ENCODE measurements around the gene GNB1L.
A peak's percentile ranks its signal among the peaks of the same experiment; 100 is the strongest.

GNB1L gene

GRCh38 chr22:19821523-19822300 lies 33.0 kb downstream of the GNB1L start:
- no peak for DNase-seq

DNA sequence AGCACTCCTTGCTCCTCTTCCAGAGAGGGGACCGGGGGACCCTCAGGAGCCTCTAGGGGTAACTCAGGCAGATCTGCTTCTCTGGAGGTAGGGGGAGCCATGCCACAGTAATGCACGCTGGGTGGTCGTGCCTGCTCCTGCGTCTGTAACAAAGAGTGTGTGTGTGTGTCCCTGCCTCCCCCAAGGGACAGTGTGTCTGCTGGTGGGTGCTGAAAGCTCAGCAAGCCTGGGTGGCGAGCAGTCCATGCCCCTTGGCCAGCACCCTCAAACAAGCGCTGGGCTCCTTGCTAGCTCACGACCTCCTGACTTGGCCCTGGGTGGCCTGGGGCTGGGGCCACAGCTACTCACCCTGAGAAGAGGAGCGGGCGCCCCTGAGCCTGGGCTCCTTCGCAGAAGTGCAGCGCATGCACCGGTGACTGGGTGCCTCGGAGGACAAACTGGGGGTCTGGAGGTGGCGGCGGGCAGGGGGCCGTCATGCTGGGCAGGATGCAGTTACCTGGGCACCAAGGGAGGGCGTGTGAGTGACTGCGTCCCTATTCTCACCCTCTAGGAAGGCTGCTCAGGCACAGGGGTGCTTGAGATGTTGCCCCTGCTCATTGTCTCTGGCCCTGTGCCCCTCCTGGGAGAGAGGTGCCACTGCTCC lies 33.7 kb downstream of the GNB1L start:
- DNase-seq = no peak

- no peak for DNase-seq
Measured at GRCh38 chr22:19819911-19820879, 34.5 kb downstream of the GNB1L start.

- no peak for DNase-seq
Measured at GRCh38 chr22:19819208-19819910, 35.3 kb downstream of the GNB1L start.

GRCh38 chr22:19818324-19819207 lies 36.1 kb downstream of the GNB1L start:
- DNase-seq = no peak

DNA sequence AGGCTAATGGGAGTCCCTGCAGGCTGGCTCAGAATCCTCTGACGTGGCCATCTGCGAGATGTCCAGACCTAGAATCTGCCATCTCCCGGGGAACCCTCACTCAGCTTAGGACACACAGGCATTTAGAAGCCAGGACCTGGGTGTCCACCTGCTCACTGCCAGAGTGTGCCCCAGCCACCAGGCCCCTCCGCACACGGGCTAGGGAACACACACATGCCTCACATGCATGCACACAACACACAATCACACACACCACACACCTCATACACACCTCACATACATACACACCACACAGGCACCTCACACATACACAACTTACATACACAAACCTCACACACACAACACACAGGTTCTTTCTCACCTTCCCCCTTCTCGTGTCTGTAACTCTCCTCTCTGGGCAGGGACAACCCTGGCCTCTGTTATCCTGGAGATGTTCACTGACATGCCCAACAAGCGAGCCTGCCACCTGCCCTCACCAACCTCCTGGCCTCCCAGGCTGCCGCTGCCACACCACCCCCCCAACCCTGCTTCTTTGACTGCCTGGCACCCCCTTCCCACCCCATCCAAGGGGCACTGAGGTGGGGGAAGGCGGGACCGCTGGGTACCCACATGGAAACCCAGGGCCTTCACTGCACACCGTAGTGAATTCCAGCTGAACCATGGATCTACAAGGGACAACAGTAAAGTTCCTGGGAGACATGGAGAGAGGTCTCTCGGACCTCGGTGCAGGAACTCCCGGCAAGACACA lies 38.1 kb downstream of the GNB1L start:
- DNase-seq = no peak

DNA sequence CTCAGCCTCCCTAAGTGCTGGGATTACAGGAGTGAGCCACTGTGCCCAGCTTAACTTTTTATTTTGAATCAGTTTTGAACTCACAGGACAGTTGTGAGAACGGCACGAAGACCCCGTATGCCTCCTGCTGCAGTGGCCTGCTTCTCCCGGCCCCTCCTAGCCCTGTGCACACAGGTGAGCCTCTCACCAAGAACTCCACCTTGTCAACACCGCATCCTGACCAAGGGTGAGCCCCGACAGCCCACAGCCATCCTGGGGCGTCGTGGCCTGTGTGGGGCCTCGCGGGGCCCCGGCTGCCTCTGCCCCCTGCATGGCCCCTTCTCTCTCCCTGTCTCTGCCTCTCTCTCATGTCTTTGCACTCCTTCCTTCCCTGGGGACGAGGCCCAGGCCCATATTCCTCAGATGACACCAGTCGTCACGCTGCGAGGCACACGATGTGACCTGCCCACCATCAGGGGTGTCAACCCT lies 38.8 kb downstream of the GNB1L start:
- DNase-seq = no peak

DNA sequence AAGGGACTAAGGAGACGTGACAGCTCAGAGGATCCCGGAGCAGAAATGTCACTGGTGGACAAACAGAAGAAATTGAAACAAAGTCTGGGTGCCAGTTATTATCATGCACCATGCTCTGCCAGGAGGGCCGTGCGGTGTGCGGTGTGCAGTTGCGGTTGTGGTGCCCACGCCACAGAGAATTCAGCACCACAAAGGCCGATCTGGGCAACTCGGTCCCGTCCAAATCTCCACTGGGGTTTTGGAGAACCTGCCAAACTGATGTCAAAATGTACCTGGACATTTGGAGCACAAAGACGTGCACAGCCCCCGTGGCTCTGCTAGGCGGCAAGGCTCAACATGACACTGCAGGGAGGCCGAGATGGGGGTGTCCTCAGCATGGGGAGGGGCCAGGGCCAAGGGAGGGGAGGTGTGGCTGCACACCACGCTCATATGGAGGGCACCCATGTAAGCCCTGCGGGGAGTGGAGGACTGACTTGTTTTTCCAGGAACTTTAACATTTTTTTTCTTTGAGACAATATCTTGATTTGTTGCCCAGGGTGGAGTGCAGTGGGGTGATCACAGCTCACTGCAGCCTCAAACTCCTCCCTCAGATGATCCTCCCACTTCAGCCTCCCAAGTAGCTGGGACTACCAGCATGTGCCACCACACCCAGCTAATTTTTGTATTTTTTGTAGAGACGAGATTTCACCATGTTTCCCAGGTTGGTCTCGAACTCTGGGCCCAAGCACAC lies 39.4 kb downstream of the GNB1L start:
- DNase-seq = no peak

GRCh38 chr22:19814428-19814827 lies 40.2 kb downstream of the GNB1L start:
- no peak for DNase-seq

DNA sequence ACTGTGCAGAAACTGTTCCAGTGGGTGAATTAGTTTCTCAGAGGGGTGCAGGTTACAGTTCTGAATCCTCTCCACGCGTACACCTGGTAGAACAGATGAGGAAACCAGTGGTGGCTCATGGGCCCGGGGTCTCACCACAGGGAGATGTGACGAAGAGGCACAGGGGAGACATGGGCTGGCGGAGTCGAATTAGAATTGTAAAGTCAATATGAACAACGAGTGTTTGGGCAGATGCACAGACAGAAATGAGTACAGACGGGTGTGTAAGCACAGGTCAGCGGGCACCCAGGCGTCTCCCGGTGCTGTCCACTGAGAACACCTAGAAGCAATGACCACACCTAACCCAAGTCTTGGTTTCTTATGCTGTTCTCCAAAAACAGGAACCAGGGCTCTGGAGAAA lies 41.8 kb downstream of the GNB1L start:
- no peak for DNase-seq

DNA sequence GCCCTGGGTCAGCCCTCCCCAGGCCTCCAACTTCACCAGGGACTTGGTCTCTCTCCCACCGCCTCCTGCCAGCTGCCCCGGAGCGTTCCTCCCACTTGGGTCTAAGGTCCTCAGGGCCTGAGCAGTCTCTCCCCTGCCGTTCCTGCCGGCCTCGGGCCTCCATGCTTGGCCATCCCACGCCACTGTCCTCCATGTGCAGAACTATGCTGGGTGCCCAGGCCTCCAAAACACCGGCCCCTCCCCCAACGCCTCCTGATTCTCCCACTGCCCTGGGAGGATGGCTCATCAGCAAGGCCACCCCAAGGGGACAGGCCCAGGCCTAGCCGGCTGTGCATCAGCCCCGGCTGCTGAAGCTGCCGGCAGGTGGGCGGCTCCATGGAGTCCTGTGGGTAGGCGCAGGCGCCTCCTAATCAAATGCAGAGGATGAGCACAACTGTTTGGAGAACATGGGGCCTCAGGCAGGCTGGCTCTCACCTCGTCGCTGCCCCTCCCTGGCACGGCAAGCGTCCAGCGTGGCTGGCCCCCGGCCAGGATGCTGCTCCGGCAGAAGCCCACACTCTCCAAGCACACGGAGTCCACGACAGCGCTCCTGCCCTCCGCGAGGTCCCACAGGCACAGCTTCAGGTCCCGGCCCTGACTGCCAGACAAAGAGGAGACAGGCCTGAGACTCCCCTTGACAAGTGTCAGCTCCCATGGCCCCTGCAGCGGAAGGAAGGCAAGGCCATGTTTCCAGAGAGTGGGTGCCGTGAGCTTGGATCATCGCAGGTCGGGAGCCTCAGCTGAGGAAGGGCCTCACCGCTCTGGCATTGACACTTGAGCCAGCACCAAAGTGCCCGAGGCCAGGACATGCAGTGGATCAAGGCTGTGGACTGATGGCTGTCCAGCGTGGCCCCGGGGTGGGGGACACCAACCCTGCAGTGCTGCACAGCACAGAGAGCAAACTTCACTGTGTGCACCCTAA lies 42.6 kb downstream of the GNB1L start:
- DNase-seq = no peak

GRCh38 chr22:19811211-19811621 lies 43.5 kb downstream of the GNB1L start:
- DNase-seq = no peak

DNA sequence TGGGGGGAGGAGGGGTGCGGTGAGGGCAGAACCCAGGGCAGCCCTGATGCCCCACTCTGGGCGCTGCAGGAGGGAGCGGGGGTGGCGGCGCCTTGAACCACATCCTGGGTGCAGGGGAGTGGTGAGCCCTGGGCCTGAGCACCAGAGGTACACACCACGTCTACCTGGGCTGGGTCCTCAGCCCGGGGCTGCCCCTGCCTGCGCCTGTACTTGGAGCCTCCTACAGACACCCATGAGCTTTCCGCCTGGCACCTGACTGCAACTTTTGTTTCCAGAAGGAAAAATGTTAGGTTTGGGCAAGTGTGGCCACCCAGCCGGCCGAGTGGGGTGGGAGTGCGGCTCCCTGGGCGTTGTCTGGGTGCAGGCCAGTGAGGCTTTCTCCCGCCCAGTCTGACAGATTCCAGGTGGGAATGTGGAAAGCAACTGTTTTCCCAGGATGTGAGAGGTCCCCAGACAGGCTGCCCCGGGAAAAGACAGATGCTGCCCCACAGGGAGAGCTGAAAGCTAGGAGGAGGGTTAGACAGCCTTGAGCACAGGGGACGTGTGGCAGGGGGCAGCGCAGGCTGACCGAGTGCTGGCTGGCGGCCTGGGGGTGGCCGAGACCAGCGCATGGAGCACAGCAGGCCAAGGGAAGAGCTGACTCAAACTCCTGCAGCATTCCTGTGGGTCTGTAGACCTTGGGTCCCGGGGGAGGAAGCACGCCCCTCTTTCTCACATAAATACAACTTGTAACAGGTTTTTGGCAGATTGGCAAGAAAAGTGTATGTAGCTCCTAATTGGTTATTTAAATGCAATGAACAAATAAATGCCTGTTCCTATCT lies 44.1 kb downstream of the GNB1L start:
- DNase-seq = peak; percentile 2

GRCh38 chr22:19809741-19810140 lies 44.9 kb downstream of the GNB1L start:
- no peak for DNase-seq

- no peak for DNase-seq
Measured at GRCh38 chr22:19808873-19809478, 45.7 kb downstream of the GNB1L start.

DNA sequence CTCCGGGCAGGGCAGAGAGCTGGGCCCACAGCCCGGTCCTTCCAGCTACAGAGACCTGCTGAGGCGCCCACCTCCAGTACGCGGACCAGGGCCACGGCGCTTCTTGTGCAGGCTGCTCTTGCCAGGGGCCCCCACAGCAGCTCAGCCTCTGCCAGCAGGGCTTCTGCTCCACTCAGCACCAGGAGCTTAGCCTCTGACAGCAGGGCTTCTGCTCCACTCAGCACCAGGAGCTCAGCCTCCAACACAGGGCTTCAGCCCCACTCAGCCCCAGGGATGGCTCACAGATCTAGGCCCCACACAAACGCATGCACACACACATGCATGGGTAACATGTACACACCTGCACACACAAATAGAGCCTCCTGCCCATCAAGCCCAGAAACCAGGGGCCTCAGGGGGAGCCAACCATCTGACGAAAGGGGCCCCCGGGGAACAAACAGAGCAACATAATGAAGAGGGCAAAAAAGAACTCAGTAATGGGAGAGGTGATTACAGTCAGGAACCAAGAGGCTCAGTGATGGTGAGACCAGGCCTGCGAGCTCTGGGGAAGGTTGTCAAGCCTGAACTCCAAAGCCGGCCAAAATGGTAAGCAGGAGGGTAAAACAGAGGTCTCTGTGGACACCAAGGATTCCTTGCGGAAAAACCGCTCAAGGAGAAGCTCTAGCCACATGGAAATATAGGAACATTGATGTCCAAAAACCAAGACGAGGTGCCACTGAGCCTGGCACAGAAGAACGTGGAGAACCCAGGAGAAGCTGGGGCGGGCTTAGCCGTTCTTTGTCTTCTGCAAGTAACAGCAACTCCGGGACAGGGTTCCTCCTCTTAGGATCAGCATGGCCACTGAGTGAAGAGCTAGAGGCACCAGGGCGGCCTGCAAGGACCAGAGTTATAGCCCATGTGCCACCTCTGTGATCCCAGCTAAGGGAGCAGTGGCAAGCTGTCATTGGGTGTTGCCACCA lies 46.5 kb downstream of the GNB1L start:
- DNase-seq = no peak

All from activated T-cell treated with anti-CD3 and anti-CD28 coated beads, Interleukin-2, amount 50 U/mL, for 1 hour (primary cell).